ENCODE results near the gene UGGT1. TPM values are rescaled to one million over a fixed set of nuclear protein-coding genes. Genes with fewer than 3 reads are reported as not detected.

UGGT1 gene
- total RNA-seq, 1 donor from 2014 or later = 46.8 TPM

DNA sequence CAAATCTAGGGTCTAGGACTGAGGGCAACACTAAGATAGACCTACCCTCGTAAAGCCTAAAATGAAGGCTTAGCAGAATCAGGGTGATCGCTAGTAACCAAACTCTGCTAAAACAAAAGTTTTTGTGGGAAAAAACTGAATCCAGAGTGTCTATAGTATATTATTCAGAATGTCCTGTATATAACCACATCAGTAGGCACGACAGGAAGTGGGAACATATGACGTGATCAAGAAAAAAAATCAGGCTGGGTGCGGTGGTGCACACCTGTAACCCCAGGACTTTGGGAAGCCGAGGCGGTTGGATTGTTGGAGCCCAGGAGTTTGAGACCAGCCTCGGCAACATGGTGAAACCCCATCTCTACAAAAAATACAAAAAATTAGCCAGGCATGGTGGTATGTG is 106.1 kb downstream of the UGGT1 start:
- Mint-ChIP-seq H3K4me1 (peaks cover 19% of the 10 kb centered on the region), H3K36me3 (ENCODE audit: low read depth) (peaks cover 12% of the 10 kb centered on the region), H3K9me3 (no peaks in the 10 kb centered on the region), H3K4me3 (no peak overlapping the region), H3K27ac (no peak overlapping the region), H3K27me3 (no peaks in the 10 kb centered on the region)
- intact Hi-C loops (cut with micrococcal nuclease) = no loop called here
- ATAC-seq (ENCODE audit: low read depth) (no peak), DNase-seq (no peak)
- TF ChIP-seq, protein P1, sequence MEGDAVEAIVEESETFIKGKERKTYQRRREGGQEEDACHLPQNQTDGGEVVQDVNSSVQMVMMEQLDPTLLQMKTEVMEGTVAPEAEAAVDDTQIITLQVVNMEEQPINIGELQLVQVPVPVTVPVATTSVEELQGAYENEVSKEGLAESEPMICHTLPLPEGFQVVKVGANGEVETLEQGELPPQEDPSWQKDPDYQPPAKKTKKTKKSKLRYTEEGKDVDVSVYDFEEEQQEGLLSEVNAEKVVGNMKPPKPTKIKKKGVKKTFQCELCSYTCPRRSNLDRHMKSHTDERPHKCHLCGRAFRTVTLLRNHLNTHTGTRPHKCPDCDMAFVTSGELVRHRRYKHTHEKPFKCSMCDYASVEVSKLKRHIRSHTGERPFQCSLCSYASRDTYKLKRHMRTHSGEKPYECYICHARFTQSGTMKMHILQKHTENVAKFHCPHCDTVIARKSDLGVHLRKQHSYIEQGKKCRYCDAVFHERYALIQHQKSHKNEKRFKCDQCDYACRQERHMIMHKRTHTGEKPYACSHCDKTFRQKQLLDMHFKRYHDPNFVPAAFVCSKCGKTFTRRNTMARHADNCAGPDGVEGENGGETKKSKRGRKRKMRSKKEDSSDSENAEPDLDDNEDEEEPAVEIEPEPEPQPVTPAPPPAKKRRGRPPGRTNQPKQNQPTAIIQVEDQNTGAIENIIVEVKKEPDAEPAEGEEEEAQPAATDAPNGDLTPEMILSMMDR (IDR thresholded peaks at IDR 0.05) = no peak
- ChIA-PET CTCF (no interaction called here), POLR2A (no interaction called here)

DNA sequence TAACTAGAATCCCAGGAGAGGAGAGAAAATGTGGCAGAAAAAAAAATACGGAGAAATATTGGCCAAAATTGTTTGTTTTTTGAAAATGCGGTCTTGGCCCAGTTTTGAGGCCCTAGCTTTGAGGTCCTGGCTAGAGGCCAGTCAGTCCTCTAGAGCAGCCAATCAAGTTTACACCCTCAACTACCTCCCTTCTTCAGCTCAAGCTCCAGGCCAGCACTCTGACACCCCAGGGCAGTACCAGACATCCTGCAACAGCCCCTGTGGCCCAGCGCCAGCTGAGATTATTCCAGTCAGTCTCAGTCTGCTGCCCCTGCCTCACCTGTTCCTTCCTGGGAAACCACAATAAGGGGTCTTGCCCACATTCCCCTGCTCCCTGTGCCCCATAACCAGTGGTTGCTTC is 107.7 kb downstream of the UGGT1 start:
- intact Hi-C loops (cut with micrococcal nuclease) = no loop called here
- H3K9me3 Mint-ChIP-seq = no peaks in the 10 kb centered on the region
- H3K4me1 Mint-ChIP-seq = peaks cover 19% of the 10 kb centered on the region
- H3K27ac Mint-ChIP-seq = no peak overlapping the region
- H3K36me3 Mint-ChIP-seq (ENCODE audit: low read depth) = peaks cover 4% of the 10 kb centered on the region
- CTCF ChIA-PET = no interaction called here
- POLR2A ChIA-PET = no interaction called here
- TF ChIP-seq, protein P1 (IDR thresholded peaks at IDR 0.05) = no peak
- no peaks in the 10 kb centered on the region for H3K27me3 Mint-ChIP-seq
- DNase-seq (no peak), ATAC-seq (ENCODE audit: low read depth) (no peak)
- no peak overlapping the region for H3K4me3 Mint-ChIP-seq

DNA sequence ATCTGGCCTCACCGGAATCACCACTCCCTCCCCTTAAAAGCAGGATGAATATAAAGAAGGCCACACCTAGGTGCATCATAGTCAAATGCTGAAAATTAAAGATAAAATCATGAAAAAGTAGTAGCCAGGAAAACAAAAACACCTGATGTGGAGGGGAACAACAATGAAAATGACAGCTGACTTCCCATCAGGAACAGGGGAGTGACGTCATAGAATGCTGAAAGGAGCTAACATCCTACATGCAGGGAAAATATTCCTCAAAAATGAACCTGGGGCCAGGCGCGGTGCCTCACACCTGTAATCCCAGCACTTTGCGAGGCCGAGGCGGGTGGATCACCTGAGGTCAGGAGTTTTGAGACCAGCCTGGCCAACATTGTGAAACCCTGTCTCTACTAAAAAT is 108.1 kb downstream of the UGGT1 start:
- Mint-ChIP-seq H3K27ac (no peak overlapping the region), H3K4me1 (peaks cover 19% of the 10 kb centered on the region), H3K9me3 (no peaks in the 10 kb centered on the region), H3K27me3 (no peaks in the 10 kb centered on the region), H3K4me3 (no peak overlapping the region), H3K36me3 (ENCODE audit: low read depth) (peaks cover 4% of the 10 kb centered on the region)
- TF ChIP-seq, protein P1 (IDR thresholded peaks at IDR 0.05) = no peak
- ChIA-PET POLR2A (no interaction called here), CTCF (no interaction called here)
- ATAC-seq (ENCODE audit: low read depth) (no peak), DNase-seq (no peak)
- intact Hi-C loops (cut with micrococcal nuclease) = no loop called here

DNA sequence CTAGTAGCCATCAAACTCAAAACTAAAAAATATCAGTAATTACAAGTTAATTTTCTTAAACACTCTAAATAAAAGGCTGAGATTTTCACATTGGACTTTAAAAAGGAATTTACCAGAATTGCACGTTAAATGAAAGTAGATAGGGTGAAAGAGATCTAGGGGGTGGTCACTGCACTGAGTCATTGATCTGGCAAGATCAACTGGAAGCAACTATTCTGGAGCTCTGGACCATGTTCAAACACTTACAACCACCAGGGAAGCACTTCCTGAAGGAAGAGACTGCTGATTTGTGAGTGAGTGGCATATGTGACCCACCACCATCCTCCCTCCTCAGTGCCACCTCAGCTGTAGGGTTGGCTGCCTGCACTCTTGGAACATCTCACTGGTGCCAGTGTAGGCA is 111.8 kb downstream of the UGGT1 start:
- Mint-ChIP-seq H3K27ac (no peak overlapping the region), H3K4me3 (no peak overlapping the region), H3K4me1 (no peaks in the 10 kb centered on the region), H3K36me3 (ENCODE audit: low read depth) (no peaks in the 10 kb centered on the region), H3K27me3 (no peaks in the 10 kb centered on the region), H3K9me3 (no peaks in the 10 kb centered on the region)
- CTCF ChIA-PET = no interaction called here
- intact Hi-C loops (cut with micrococcal nuclease) = no loop called here
- TF ChIP-seq, protein P1 (IDR thresholded peaks at IDR 0.05) = no peak
- no peak for ATAC-seq (ENCODE audit: low read depth)
- POLR2A ChIA-PET = no interaction called here
- DNase-seq = no peak

DNA sequence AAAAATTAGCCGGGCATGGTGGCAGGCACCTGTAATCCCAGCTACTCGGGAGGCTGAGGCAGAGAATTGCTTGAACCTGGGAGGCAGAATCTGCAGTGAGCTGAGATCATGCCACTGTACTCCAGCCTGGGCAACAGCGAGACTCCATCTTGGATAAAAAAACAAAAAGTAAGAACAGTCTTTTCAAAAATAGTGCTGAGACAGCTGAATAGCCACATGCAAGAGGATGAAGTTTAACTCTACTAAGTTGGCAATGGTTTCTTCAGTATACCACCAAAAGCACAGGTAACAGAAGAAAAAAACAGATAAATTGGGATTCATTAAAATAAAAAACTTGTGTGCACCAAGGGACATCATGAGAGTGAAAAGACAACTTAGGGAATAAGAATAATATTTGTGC is 115.2 kb downstream of the UGGT1 start:
- Mint-ChIP-seq H3K36me3 (ENCODE audit: low read depth) (no peaks in the 10 kb centered on the region), H3K27me3 (no peaks in the 10 kb centered on the region), H3K27ac (no peak overlapping the region), H3K4me3 (no peak overlapping the region), H3K9me3 (no peaks in the 10 kb centered on the region), H3K4me1 (no peaks in the 10 kb centered on the region)
- ChIA-PET POLR2A (no interaction called here), CTCF (no interaction called here)
- ATAC-seq (ENCODE audit: low read depth) (no peak), DNase-seq (no peak)
- intact Hi-C loops (cut with micrococcal nuclease) = loop anchor here (1.0 kb wide), 1 partner anchor 18 kb away; no protein-coding TSS in a partner anchor
- TF ChIP-seq, protein P1 (IDR thresholded peaks at IDR 0.05) = no peak
